C4-2B (cell line): ENCODE data around the gene MALRD1.

Experiments used
- CTCF ChIP-seq: fragments of 450-650 bp; conservative IDR thresholded peaks from 2 replicates; pipeline ENCODE4 v1.5.1; 2017; ENCODE audit warnings: mild to moderate bottlenecking
- ZFX ChIP-seq: fragments of 450-650 bp; IDR thresholded peaks from 2 replicates; pipeline ENCODE4 v1.6.1; 2017

GRCh38 chr10:19250546-19250945 lies 201.9 kb downstream of the MALRD1 start:
- TF ChIP-seq CTCF (no peak), ZFX (no peak)
